HEK293 (cell line): ENCODE measurements around the gene OTUD3.

Source experiments
- GLI4 ChIP-seq: fragments of 450-650 bp; formaldehyde crosslinking; IDR thresholded peaks from 2 replicates; pipeline ENCODE4 v1.5.1; 2016; ENCODE audit warnings: missing biosample characterization, missing genetic modification characterization
- YY1 ChIP-seq: fragments of 450-650 bp; formaldehyde crosslinking; IDR thresholded peaks from 2 replicates; pipeline ENCODE4 v1.5.1; 2018; ENCODE audit warnings: missing biosample characterization, missing genetic modification characterization
- ZNF48 ChIP-seq: fragments of 450-650 bp; formaldehyde crosslinking; IDR thresholded peaks from 2 replicates; pipeline ENCODE4 v1.5.1; 2016; ENCODE audit warnings: missing biosample characterization, missing genetic modification characterization
- TF ChIP-seq, protein P1 (sequence below): fragments of 450-650 bp; formaldehyde crosslinking; IDR thresholded peaks from 2 replicates; pipeline ENCODE4 v1.5.1; 2016; ENCODE audit warnings: missing biosample characterization, missing genetic modification characterization
- TF ChIP-seq, protein P2 (sequence below): fragments of 450-650 bp; formaldehyde crosslinking; IDR thresholded peaks from 2 replicates; pipeline ENCODE4 v1.5.1; 2016; ENCODE audit warnings: missing biosample characterization, missing genetic modification characterization
- TF ChIP-seq, protein P3 (sequence below): fragments of 450-650 bp; formaldehyde crosslinking; IDR thresholded peaks from 2 replicates; pipeline ENCODE4 v1.5.1; 2016; ENCODE audit warnings: missing biosample characterization, missing genetic modification characterization, borderline replicate concordance
- TF ChIP-seq, protein P4 (sequence below): fragments of 450-650 bp; IDR thresholded peaks from 2 replicates; pipeline ENCODE4 v1.5.1; 2018; ENCODE audit warnings: missing biosample characterization, missing genetic modification characterization

DNA sequence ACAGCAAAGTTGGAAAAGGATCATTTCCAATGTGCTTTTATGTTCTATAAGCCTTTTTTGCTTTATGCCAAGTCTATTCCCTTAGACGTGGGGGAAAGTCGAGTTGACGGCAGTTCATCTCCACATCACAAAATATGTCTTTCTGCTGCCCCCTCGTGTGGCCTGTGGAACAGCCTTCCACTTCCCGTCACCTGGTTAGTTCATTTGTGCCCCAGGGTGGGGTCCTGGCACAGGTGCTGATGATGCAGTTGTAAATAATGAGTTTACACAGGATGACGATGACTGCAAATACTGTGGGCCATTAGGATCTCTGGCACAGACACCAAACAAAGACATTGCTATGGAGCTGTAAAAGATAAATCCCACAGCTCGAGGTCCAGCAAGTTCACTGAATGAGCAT is 10.0 kb upstream of the OTUD3 start:
- TF ChIP-seq ZNF48 (tag by site-specific recombination) (no peak), YY1 (no peak), GLI4 (tag by site-specific recombination) (no peak)
- TF ChIP-seq, protein P1, sequence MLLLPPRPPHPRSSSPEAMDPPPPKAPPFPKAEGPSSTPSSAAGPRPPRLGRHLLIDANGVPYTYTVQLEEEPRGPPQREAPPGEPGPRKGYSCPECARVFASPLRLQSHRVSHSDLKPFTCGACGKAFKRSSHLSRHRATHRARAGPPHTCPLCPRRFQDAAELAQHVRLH (tag by site-specific recombination), result no peak
- TF ChIP-seq, protein P2, sequence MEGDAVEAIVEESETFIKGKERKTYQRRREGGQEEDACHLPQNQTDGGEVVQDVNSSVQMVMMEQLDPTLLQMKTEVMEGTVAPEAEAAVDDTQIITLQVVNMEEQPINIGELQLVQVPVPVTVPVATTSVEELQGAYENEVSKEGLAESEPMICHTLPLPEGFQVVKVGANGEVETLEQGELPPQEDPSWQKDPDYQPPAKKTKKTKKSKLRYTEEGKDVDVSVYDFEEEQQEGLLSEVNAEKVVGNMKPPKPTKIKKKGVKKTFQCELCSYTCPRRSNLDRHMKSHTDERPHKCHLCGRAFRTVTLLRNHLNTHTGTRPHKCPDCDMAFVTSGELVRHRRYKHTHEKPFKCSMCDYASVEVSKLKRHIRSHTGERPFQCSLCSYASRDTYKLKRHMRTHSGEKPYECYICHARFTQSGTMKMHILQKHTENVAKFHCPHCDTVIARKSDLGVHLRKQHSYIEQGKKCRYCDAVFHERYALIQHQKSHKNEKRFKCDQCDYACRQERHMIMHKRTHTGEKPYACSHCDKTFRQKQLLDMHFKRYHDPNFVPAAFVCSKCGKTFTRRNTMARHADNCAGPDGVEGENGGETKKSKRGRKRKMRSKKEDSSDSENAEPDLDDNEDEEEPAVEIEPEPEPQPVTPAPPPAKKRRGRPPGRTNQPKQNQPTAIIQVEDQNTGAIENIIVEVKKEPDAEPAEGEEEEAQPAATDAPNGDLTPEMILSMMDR, result no peak
- TF ChIP-seq, protein P3, sequence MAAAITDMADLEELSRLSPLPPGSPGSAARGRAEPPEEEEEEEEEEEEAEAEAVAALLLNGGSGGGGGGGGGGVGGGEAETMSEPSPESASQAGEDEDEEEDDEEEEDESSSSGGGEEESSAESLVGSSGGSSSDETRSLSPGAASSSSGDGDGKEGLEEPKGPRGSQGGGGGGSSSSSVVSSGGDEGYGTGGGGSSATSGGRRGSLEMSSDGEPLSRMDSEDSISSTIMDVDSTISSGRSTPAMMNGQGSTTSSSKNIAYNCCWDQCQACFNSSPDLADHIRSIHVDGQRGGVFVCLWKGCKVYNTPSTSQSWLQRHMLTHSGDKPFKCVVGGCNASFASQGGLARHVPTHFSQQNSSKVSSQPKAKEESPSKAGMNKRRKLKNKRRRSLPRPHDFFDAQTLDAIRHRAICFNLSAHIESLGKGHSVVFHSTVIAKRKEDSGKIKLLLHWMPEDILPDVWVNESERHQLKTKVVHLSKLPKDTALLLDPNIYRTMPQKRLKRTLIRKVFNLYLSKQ, result no peak
- TF ChIP-seq, protein P4, sequence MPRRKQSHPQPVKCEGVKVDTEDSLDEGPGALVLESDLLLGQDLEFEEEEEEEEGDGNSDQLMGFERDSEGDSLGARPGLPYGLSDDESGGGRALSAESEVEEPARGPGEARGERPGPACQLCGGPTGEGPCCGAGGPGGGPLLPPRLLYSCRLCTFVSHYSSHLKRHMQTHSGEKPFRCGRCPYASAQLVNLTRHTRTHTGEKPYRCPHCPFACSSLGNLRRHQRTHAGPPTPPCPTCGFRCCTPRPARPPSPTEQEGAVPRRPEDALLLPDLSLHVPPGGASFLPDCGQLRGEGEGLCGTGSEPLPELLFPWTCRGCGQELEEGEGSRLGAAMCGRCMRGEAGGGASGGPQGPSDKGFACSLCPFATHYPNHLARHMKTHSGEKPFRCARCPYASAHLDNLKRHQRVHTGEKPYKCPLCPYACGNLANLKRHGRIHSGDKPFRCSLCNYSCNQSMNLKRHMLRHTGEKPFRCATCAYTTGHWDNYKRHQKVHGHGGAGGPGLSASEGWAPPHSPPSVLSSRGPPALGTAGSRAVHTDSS, result no peak
